DMS79 (cell line): Measurements from ENCODE around the gene DCP1B.
A peak's percentile ranks its signal among the peaks of the same experiment; 100 is the strongest.

Experiments
- DNase-seq: peaks from one replicate; lab custom pipeline; 2025; lab: John Stamatoyannopoulos, UW

The DCP1B gene

GRCh38 chr12:2017546-2018337 lies 13.5 kb upstream of the DCP1B start:
- no peak for DNase-seq

GRCh38 chr12:2016862-2017545 lies 12.7 kb upstream of the DCP1B start:
- no peak for DNase-seq

GRCh38 chr12:2014231-2014630 lies 10.0 kb upstream of the DCP1B start:
- no peak for DNase-seq

GRCh38 chr12:2013527-2014223 lies 9.4 kb upstream of the DCP1B start:
- no peak for DNase-seq

GRCh38 chr12:2013086-2013485 lies 8.8 kb upstream of the DCP1B start:
- DNase-seq: no peak

GRCh38 chr12:2011643-2012607 lies 7.7 kb upstream of the DCP1B start:
- DNase-seq: no peak

- DNase-seq: no peak
Measured at GRCh38 chr12:2009623-2010022, 5.4 kb upstream of the DCP1B start.

GRCh38 chr12:2008677-2009076 lies 4.4 kb upstream of the DCP1B start:
- no peak for DNase-seq

- DNase-seq: peak; percentile 43
Measured at GRCh38 chr12:2003676-2004112, 563 bp downstream of the DCP1B start.

GRCh38 chr12:1995205-1995896 lies 8.9 kb downstream of the DCP1B start:
- no peak for DNase-seq

- DNase-seq: no peak
Measured at GRCh38 chr12:1994429-1995143, 9.7 kb downstream of the DCP1B start.

- DNase-seq: no peak
Measured at GRCh38 chr12:1993871-1994371, 10.3 kb downstream of the DCP1B start.

- no peak for DNase-seq
Measured at GRCh38 chr12:1993341-1993740, 10.9 kb downstream of the DCP1B start.

GRCh38 chr12:1992732-1993131 lies 11.5 kb downstream of the DCP1B start:
- DNase-seq: no peak

GRCh38 chr12:1989111-1989510 lies 15.1 kb downstream of the DCP1B start:
- no peak for DNase-seq

- no peak for DNase-seq
Measured at GRCh38 chr12:1984759-1985158, 19.5 kb downstream of the DCP1B start.

- DNase-seq: no peak
Measured at GRCh38 chr12:1980282-1980681, 24.0 kb downstream of the DCP1B start.

- DNase-seq: no peak
Measured at GRCh38 chr12:1978078-1978862, 26.0 kb downstream of the DCP1B start.

GRCh38 chr12:1977588-1977987 lies 26.7 kb downstream of the DCP1B start:
- DNase-seq: no peak
